PC-3 (cell line): Measurements from ENCODE around the gene ADK.

Source experiments
- CTCF ChIP-seq: fragments of 300-600 bp; sonication (generic); conservative IDR thresholded peaks from 2 replicates; pipeline ENCODE4 v1.5.1; 2017; ENCODE audit warnings: antibody characterized with exemption, low read depth, mild to moderate bottlenecking, low read length
- EZH2 ChIP-seq: fragments of 300-600 bp; sonication (generic); IDR thresholded peaks from one replicate; pipeline ENCODE4 v1.6.1; 2017; ENCODE audit warnings: antibody characterized with exemption, mild to moderate bottlenecking, low read length; ENCODE audit not compliant: unreplicated experiment

GRCh38 chr10:74276416-74276815 is 125.4 kb downstream of the ADK start:
- TF ChIP-seq CTCF = no peak
- TF ChIP-seq EZH2 = no peak
